MCF 10A (cell line): ENCODE data around the gene SLC16A3. TPM values are rescaled to one million over a fixed set of nuclear protein-coding genes. Genes with fewer than 3 reads are reported as not detected.

ENCODE experiments used
- BruUV-seq: library from RNA; stranded (reverse); fragments of 400-500 nt; replicated peaks from 2 replicates; lab custom pipeline; 2021; lab: Mats Ljungman, UMichigan
- CTCF ChIA-PET: fragments of 300-600 bp; sonication (Branson Sonifier 250); formaldehyde crosslinking; extraction: SDS; loops from one replicate; lab custom pipeline; 2021; ENCODE audit warnings: antibody characterized with exemption, inconsistent platforms; lab: Yijun Ruan, JAX
- POLR2A ChIA-PET: fragments of 300-600, 350-650 bp; sonication (Branson Sonifier 250); formaldehyde crosslinking; extraction: SDS; loops from one replicate; lab custom pipeline; 2020; ENCODE audit warnings: antibody characterized with exemption, inconsistent platforms; lab: Yijun Ruan, JAX
- DNase-seq: peaks from one replicate; pipeline ENCODE4 v3.0.0-alpha.2; 2018; ENCODE audit not compliant: unreplicated experiment
- H3K27ac Mint-ChIP-seq: one replicate; pipeline ENCODE4 v1.8.0; 2022; ENCODE audit warnings: mild to moderate bottlenecking, low read depth, mixed read lengths; ENCODE audit not compliant: unreplicated experiment
- H3K27me3 Mint-ChIP-seq: one replicate; pipeline ENCODE4 v1.8.0; 2022; ENCODE audit warnings: mixed read lengths; ENCODE audit not compliant: insufficient read depth, unreplicated experiment
- H3K36me3 Mint-ChIP-seq: one replicate; pipeline ENCODE4 v1.8.0; 2022; ENCODE audit warnings: mild to moderate bottlenecking, moderate library complexity, mixed read lengths; ENCODE audit not compliant: insufficient read depth, unreplicated experiment
- H3K4me1 Mint-ChIP-seq: one replicate; pipeline ENCODE4 v1.8.0; 2022; ENCODE audit warnings: mixed read lengths; ENCODE audit not compliant: insufficient read depth, unreplicated experiment
- H3K4me3 Mint-ChIP-seq: one replicate; pipeline ENCODE4 v1.8.0; 2022; ENCODE audit warnings: mild to moderate bottlenecking, moderate library complexity, mixed read lengths; ENCODE audit not compliant: unreplicated experiment
- H3K9me3 Mint-ChIP-seq: one replicate; pipeline ENCODE4 v1.8.0; 2022; ENCODE audit warnings: mixed read lengths; ENCODE audit not compliant: unreplicated experiment
- CTCF ChIP-seq: fragments of 200-600 bp; IDR thresholded peaks from one replicate; pipeline ENCODE4 v1.8.0; 2022; ENCODE audit warnings: antibody characterized with exemption, mild to moderate bottlenecking; ENCODE audit not compliant: unreplicated experiment
- intact Hi-C: fragments of 100-400 bp; cut with micrococcal nuclease; formaldehyde crosslinking; loops from 2 replicates; pipeline ENCODE4 v1.14.1; 2022
- total RNA-seq: library from RNA; stranded (reverse); gene quantifications from 2 replicates; pipeline ENCODE4 v1.2.3, GENCODE V29; 2022

SLC16A3 gene
- total RNA-seq, 1 experiment from 2014 or later = 350 TPM

- no peaks in the 10 kb centered on the region for H3K9me3 Mint-ChIP-seq
- intact Hi-C loops = no loop called here
- DNase-seq = no peak
- no peak overlapping the region for H3K27ac Mint-ChIP-seq
- TF ChIP-seq CTCF = no peak
- CTCF ChIA-PET = no interaction called here
- H3K27me3 Mint-ChIP-seq = no peaks in the 10 kb centered on the region
- no peaks in the 10 kb centered on the region for H3K4me1 Mint-ChIP-seq
- H3K36me3 Mint-ChIP-seq = peaks cover 5% of the 10 kb centered on the region
- BruUV-seq = no TSS peak
- peak overlapping the region; percentile 84 for H3K4me3 Mint-ChIP-seq
- POLR2A ChIA-PET = interaction anchor here (1.3 to 4.5 kb wide), 3 partner anchors 14 to 22 kb away, joined by 3 to 66 read pairs (median 44); no protein-coding TSS in a partner anchor
Observed at GRCh38 chr17:82227629-82228277, 1.1 kb upstream of the SLC16A3 start.

DNA sequence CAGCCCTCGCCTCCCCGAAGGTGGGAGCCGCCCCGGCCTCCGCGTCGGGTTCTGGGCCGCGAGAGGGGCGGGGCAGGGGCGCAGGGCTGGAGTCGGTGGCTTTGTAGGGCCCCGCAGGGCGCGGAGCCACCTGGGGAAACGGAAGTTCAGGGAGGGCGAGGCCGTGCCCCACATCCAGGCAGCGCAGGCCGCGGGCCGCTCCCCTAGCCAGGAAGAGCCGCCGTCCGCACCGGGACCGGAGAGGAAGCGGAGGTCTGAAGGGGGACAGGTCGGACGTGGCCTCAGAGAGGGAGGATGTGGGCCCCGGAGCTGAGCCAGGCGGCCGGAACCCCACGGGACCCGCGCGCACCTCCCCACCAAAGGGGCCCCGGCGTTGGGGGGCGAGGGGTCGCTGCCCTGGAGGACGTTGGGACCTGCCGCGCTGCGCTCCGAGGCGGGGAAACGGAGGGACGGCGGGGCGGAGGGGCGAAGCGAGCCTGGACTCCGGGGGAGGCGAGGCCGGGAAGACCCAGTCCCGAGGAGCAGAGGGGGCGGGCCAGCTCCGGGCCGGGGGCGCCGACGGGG is 482 bp upstream of the SLC16A3 start:
- Mint-ChIP-seq H3K36me3 (peaks cover 9% of the 10 kb centered on the region), H3K9me3 (no peaks in the 10 kb centered on the region), H3K4me1 (no peaks in the 10 kb centered on the region), H3K4me3 (peak overlapping the region; percentile 84), H3K27ac (no peak overlapping the region), H3K27me3 (no peaks in the 10 kb centered on the region)
- TF ChIP-seq CTCF = no peak
- no TSS peak for BruUV-seq
- DNase-seq = no peak
- CTCF ChIA-PET = interaction anchor here (0.9 to 1.3 kb wide), 2 partner anchors 22 to 23 kb away, joined by 3 to 5 read pairs; no protein-coding TSS in a partner anchor
- intact Hi-C loops = no loop called here
- POLR2A ChIA-PET = interaction anchor here (0.5 to 4.5 kb wide), 10 partner anchors 10 to 311 kb away, joined by 3 to 66 read pairs (median 5); partner anchors contain the start of genes CCDC57, DCXR and FOXK2

DNA sequence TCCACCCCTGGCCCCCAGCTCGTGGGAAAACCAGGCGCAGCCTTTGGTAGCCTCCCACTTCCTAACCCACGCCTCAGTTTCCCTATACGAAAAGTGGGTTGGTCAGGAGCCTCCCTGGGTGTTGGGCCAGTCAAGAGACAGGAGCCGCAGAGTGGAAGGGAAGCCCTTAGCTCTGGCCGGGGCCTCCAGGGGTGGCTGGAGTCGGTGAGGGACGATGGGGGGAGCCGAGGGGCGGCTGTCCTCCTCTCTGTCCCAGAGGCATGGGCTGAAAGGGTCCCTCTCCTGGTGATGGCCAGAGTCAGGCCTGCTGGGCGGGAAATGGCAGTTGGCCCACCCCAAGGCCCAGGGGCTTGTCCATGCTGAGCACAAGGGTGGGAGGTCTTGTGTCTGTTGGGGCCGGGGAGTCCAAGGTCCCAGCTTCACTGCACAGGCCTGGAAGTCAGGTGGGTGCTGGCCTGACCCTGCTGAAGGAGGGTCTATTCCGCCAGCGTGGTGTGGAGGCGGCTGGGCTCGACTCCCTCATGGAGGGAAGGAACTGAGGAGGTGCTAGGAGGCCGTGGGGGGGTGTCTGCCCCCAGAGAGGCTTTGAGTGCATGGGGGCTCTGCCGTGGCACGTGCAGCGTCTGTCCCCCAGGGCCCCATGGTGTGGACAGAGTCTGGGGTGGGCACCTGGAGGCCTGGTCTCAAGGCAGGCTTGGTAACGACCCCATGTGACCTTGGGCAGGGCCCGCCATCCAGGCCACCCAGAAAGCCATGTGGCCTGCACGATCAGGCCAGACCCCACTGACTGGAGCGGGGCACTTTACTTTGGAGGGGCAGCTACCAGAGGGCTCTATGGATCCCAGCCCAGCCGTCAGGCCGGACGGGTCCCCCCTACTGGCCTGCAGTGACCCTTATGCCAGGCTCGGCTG is 1.1 kb downstream of the SLC16A3 start:
- no TSS peak for BruUV-seq
- peaks cover 20% of the 10 kb centered on the region for H3K36me3 Mint-ChIP-seq

More for the DNA sequence above, 1.1 kb downstream of the SLC16A3 start:
- TF ChIP-seq CTCF = no peak
- Mint-ChIP-seq H3K4me1 (no peaks in the 10 kb centered on the region), H3K9me3 (no peaks in the 10 kb centered on the region), H3K27me3 (no peaks in the 10 kb centered on the region), H3K4me3 (peak overlapping the region; percentile 84), H3K27ac (peak overlapping the region; percentile 72)
- CTCF ChIA-PET = interaction anchor here (0.7 to 1.3 kb wide), 3 partner anchors 23 to 561 kb away, joined by 3 to 6 read pairs (median 5); no protein-coding TSS in a partner anchor
- POLR2A ChIA-PET = interaction anchor here (0.6 to 4.5 kb wide), 21 partner anchors 8 to 311 kb away, joined by 3 to 66 read pairs (median 3); partner anchors contain the start of genes CCDC57, CENPX, CSNK1D and DCXR
- intact Hi-C loops = loop anchor here (1.0 kb wide), 1 partner anchor 24 kb away; no protein-coding TSS in a partner anchor
- no peak for DNase-seq
